NOMO-1 treated with dmso at 0.1 percent for 144 hours (cell line): Measurements from ENCODE around the gene TEX29.

ENCODE experiments used
- DNase-seq: peaks from one replicate; lab custom pipeline; 2025; ENCODE audit not compliant: unreplicated experiment; lab: John Stamatoyannopoulos, UW

TEX29 gene

DNA sequence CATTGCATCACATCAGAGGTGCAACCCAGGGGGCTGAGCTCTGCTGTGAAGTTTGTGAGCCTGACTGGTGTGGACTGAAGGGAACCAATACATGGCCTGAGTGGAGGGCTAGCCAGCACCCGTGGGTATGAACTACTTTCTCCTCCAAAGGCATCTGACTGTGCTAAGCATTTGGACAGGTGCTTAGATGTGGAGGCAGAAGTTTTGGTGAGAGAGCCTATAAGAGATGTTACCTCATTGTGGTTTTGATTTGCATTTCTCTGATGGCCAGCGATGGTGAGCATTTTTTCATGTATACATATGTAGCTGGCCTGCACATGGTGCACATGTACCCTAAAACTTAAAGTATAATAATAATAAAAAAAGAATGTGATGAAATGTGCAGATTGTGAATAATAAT lies 46.9 kb downstream of the TEX29 start:
- no peak for DNase-seq

DNA sequence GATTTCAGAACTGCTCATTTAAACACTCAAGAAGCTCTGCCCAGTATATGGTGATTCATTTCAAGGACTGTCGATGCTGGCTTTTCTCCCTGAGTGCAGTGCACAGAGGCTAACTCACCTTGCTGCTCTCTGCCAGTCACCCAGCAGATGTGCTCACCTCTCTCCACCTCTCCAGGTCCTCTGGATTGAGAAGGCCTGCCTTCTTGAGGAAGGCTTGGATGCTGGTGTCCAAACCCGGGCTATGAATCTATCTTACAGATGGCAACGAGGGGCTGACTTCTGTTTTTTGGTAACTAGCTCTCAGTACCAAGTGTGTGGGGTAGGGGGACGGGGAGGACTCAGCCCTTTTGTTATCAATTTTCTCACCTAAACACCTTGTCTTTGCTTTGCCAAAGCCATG lies 47.6 kb downstream of the TEX29 start:
- DNase-seq = no peak

DNA sequence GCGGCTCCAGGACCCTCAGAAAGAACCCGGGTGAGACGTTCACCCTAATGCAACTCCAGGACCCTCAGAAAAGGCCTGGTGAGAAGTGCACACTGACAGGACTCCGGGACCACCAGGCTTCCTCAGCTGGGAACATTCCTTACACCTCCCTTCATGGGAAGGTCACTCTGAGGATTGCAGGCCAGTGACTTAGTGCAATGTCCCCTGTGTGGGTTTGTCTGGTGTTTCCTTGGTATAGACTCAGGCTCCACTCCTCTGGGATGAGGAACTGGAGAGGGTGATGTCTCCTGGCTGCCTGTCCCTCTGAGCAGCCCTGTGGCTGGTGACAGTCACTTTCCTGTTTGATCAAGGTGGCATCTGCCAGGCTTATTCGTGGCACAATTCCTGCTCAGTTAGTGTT lies 49.7 kb downstream of the TEX29 start:
- DNase-seq = no peak

DNA sequence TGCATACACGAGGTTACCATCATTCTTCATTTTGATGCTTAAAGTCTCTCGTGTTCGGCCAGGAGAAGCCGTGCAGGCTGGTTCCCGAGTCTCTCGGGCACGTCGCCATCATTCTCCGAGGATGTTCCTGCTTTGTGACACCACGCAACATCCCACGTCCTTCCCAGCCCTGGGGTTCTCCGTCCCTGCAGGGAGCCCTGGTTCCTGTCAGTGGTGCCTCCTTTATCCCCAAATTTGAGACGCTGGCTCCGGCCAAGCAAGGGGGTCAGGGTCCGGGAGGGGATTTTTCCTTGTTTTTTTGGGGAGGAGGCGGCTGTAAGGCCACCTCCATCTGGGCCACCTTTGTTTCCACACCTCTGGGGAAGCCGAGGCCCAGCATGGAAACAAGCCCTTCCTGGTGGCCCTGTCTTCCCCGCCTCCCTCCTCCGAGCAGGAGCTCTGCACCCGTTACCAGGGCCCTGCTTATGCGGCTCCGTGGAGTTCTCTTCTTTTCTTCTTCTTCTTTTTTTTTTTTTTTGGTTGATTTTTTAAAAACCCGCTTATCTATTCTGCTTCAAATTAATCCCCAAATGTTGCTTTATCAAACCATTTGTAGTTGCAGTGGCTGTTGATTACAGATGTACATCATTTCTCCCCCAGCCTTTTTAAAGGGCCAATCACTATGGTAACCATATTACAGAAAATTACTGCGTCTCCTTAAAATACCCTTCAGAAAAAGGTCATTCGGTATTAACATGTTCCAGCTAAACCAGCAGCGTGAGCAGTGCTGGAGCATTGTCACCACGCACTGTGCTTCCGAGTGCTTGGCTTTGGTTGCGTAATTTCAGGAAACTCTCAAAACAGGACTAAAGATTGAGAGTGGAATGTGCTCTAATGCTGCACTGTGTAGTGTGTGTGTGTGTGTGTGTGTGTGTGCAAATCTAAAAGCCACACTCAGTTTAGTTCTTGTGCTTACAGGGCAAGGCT lies 50.4 kb downstream of the TEX29 start:
- no peak for DNase-seq

DNA sequence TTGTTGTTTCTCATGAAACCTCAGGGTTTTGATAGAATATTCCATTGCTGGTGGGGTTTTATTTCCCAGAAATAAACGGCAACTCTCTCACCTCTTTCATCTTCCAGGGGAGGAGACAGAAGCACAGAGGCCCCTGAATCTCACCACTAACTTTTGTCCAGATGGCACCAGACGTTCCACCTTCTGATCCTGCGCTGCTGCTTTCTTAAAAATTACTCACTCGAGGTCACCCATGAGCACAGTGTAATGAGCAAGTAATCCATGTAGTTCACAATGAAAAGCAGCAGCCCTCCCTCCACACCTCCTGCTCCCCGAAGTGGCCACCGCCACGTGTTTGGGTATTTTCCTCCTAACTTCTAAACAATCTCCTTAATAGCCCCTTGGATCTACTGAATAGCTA lies 51.3 kb downstream of the TEX29 start:
- DNase-seq = no peak

DNA sequence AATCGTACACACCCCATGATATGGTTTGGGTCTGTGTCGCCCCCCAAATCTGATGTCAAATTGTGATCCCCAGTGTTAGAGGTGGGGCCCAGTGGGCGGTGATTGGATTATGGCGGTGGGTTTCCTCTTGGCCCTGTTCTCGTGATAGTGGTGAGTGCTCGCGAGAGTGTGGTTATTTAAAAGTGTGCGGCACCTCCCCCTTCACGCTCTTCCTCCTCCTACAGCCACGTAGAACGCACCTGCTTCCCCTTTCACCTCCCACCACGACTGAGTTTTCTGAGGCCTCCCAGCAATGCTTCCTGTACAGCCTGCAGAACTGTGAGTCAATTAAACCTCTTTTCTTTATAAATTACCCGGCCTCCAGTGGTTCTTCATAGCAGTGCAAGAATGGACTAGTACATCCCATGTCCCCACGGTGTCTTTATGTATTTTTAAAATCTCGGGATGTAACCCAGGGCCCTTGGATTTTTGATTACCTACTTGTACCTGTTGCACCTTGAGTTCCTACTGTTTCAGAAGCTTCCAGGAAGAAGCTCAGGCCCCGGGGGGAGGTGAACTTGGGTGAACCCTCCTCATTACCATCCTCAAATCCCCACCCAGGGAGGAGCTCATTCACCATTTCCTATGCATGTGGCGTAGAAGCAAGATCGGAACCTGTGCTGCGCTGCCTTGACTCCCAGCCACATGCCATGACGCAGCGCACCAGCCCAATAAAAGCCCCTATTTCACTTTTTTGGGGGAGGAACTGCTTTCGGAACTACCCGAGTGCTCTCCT lies 52.4 kb downstream of the TEX29 start:
- DNase-seq = no peak

DNA sequence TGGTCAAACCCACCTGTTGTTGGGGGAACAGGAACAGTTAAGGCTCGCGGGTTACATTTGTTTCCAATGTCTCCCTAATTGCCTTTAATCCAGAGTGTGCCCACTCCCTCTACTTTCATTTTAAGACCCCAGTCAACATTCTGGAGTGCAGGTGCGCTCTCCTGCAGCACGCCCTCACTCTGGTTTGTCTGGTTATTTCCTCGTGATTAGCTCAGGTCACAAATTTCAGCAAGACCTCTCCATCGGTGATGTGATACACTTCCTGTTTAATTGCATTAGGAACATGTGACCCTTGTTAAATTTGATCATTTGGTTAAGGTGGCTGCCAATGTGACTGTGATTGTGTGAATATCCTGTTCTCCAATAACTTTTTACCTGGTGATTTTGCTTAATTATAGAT lies 53.0 kb downstream of the TEX29 start:
- no peak for DNase-seq

DNA sequence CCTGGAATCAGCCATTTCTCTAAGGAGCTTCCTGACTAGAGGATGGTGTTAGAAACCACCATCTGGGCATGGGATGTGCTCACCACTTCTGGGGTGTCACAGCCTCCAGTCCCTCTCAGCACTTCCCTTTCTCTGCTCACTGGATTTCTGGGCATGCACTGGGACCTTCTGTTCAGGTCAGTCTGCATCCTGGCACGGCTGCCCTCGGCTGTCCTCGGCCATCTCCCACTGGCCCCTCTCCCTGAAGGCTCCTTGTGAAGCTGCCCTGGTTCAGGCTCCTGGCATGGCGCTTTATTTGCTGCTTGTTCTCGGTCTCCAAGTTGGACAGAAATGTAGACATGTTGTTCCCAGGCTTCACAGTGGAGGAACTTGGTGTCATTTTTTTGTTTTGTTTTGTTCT lies 60.0 kb downstream of the TEX29 start:
- DNase-seq = no peak

DNA sequence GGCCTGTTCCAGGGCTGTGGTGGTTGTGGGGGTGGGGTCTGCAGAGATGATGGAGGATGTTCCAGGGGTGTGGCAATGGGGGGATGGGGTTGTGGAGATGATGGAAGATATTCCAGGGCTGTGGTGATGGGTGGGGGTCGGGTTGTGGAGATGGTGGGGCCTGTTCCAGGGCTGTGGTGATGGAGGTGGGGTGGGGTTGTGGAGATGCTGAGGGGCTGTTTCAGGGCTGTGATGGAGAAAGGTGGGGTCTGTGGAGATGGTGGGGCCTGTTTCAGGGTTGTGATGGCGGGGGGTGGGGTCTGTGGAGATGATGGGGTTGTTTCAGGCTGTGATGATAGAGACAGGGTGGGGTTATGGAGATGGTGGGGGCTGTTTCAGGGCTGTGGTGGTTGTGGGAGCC lies 62.0 kb downstream of the TEX29 start:
- DNase-seq = no peak

DNA sequence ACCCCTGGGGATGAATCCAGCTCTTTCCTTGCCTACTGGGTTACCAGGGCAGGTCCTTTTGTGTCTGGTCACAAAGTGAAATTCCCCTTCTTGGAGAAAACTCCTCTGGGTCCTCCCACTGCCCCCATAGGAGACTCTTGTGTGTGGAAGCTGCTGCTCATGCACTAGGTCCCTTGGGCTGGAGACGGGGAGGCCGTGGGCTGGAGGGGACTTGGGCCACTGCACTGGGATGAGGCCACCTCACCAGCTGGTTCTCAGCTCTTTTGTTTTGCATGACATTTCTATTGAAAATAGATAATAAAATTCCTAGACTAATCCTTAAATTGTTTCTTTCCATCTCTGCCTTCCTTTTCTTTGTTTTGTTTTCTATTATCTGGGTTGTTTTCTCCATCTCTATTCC lies 62.4 kb downstream of the TEX29 start:
- DNase-seq = no peak

DNA sequence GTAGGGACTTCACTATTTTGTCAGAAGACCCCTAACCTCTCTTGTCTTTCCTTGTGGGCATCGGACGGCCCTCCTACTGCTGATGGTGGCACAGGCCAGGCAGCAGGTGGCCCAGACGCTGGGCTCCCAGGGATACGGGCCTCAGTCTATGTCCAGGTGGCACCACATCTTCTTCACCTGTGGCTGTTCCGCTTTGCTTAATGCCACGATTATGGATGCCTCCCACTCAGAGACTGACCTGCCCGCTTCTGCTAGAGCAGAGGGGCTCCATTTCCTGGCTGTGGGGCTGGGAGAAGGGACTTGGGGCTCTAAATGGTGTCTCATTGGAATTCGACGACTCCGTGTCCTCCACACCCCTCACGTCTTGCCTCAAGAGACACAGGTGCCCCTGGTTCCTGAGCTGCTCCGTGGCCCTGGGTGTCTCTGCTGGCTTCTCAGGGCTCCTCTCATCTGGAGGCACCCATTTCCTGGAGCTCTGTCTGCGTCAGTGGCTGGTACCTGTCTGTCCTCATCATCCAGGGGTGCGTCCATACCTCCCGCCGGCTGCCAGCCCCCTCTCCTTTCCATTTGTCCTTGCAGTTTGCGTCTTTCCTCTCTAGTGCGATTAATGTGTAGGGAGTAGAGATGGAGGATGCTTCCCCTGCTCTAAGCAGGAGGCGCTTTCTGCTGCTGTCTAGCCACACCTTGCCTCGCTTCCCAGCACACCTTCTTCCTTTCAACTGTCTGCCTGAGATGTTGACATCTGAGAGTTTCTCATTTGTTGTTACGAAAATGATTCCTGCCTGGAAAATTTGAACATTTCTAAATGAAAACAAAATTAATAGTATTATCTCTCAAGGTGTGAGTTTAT lies 63.4 kb downstream of the TEX29 start:
- DNase-seq = no peak

DNA sequence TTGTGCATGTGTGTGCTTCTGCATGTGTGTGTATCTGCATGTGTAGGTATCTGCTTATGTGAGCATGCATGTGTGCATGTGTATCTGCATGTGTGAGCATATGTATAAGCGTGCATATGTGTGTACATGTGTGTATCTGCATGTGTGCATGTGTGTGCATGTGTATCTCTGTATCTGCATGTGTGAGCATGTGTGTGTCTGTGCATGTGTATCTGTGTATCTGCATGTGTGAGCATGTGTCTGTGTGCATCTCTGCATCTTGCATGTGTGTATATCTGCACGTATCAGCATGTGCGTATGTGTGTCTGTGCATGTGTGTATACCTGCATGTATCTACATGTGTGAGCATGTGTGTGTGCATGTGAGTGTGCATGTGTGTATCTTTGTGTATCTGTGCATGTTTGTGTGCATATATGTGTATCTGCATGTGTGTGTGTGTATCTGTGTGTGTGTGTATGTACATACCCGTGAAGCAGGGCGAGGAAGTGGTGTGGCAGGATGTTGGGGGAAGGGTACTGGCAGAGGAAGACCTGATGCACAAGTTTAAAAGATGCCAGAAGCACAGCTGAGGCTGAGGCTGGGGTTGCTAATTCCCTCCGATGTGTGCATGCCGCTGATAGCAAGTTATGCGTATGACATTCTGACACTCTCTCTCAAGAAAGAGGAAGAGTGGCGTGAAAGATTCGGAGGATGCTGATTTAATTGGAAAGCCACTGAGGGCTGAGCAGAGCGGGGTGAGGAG lies 64.2 kb downstream of the TEX29 start:
- DNase-seq = no peak

DNA sequence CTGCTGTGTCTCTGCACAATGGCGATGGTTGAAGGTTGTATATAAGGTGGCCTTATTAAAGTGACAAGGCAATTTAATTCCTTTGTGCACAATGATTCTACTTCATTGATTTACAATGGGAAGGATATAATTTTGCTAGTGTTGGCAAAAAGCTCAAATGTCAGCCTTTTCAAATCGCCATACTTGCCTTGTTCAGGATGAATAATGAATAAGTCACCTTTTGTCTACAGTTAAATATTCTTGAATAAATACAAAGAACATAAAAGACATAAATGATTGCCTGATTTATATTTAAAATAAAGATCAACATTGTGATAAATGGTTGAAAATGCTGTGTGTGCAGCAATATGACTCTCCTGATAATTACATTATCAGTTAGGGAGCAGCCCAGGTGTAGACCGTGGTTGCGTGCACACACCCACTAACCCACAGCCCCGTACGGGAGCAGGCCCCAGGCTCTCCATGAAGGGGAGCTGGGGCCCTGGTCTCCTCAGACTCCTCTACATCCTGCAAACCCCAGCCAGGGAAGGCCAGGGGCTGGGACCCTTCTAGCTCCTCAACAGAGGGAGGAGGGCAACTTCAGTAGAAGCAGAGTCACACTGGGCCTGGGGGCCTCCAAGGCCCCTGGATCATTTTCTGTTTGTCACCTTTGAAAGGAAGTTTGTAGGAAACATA lies 64.9 kb downstream of the TEX29 start:
- DNase-seq = no peak

DNA sequence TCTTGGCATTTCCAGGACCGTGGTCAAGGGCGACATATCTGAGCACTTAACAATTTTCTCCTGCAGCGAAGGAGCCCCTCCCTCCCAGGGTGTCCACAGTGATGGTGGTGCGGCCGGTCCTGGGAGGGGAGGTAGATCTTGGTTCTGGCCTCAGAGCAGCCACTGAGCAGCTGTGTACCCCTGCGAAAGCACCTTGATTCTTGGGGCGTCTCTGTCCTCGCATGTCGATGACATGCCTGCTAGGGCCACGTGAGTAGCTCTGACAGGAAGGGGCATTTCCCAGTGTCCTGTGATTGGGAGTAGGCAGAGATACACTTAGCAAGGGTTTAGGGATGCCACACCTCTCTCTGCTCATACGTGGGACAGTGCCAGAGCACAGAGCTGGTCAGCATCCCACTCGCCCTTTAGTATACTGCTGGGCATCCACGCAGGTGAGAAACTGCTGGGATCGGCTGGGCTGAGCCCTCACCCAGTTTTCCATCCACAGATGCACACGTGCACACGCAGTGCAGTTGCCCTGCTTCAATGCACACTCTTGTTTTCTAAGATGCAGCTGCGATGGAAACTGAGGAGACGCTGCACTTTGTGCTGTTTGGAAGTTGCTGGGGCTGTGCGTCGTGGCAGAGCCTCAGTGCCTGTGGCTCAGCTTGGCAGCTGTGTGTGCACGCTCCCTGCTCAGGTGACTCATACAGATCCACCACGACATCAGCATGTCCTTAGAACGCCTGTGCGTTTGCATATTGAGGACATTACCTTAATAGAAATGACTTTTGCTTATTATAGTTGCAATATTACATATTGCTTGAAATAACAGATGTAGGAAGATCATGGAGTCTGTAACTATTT lies 66.8 kb downstream of the TEX29 start:
- DNase-seq = no peak

DNA sequence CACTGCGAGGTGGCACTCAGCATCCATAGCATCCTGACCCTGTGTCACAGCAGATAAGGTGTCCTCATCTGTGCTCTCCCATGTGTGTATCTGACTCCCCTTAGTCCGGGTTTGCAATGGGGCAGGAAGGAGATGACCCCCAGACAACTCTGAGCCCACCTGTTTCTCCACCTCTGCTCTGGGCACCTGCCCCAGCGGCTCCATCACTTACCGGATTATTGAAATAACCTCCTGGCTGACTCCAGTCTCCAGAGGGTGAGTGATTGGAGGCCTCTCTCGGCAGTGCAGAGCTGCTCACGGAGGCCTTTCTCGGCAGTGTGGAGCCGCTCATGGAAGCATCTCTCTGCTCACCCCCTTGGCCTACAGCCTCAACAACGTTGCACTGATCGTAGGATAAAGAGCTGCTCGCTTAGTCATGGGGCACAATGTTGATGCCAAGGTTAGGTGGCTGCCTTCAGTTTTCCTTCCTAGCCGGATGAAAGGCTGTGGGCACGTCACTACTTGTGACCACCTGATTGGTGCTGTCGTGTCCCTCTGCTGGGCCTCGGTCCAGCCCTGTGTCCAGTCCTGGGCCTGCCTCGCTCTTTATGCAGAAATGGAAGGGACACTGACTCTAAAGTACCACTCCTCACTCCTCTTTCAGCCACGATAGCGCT lies 67.6 kb downstream of the TEX29 start:
- no peak for DNase-seq

DNA sequence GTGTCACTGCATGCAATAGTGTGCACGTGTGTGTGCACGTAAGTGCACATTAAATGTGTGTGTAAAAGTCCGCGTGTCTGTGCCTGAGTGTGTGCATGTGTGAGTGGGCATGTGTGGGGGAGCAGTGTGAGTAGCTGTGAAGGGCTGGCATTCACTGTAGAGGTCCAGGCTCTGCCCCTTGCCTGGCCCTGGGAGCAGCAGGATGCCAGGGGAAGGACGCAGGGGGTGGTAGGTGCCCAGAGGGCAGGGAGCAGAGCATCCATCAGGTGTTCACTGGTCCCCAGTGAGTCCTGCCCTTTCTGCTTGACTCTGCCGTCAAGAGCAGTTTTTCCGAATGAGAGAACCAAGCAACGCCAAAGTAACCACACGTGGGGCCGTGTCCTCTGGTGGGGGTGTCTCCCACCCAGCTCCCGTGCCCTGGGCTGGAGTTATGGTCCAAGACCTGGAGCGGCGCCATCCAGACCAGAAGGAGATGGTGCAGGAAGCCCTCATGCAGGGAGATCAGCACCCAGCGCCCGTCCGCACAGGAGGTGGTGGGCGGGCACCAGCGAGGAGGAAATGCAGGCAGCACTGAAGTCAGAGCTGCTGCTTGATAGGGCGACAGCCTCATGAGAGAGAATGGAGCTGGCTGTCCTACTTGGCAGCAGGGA lies 68.5 kb downstream of the TEX29 start:
- no peak for DNase-seq

DNA sequence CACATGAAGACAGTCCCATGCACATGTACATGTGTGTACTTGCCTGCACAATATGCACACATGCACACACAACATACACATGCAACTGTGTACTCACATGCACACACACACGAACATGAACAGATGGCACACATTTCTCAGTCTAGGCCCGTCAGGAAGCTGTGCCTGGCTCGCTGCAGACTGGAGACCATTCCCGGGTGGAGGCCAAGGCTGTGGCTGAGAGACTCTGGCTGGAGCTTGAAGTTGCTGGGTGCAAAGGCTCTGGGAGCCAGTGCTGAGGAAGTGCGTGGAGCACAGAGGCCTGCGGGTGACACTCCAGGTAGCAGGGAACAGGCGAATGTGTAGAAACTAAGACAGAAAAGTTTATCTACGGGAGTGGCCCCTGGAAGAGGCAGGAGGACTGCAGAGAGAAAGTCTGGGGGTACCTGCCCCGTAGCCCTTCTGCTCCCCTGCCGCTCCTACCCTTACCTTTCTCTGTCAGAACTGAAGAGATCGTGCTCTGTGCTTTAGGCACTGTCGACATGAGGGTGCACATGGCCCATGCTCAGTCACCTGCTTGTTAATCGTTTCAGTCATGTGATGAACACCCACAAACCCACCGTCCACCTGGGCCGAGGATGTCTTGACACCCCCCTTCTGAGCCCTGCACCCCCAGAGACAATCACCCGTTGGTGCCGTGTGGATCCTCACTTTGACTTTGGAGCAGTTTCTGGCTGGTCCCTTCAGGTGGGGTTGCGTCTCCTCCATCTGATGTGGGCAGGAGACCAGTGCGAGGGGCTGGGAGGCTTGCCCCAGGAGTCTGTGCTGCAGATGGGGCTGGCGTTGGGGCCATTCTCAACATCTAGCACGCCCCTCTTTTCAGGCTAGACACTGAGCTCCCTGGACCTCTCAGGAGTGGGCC lies 69.4 kb downstream of the TEX29 start:
- no peak for DNase-seq
